Panc1 (cell line): ENCODE data around the gene CDC23. TPM values are rescaled to one million over a fixed set of nuclear protein-coding genes. Genes with fewer than 3 reads are reported as not detected.

Experiments used
- ATAC-seq: fragments of 200-7000 bp; cut with Tn5 transposase; 2 replicates; pipeline ENCODE4 v1.9.1; 2020; ENCODE audit warnings: mild to moderate bottlenecking, moderate library complexity
- BruUV-seq: library from RNA; stranded (reverse); fragments of 400-500 nt; replicated peaks from 2 replicates; lab custom pipeline; 2021; lab: Mats Ljungman, UMichigan
- CTCF ChIA-PET: fragments of 300-600 bp; sonication (Branson Sonifier 250); formaldehyde crosslinking; loops from one replicate; lab custom pipeline; 2022; ENCODE audit warnings: antibody characterized with exemption; lab: Charles Lee
- POLR2A ChIA-PET: fragments of 300-600 bp; sonication (Branson Sonifier 250); formaldehyde crosslinking; loops from one replicate; lab custom pipeline; 2022; ENCODE audit warnings: antibody characterized with exemption; lab: Charles Lee
- DNase-seq: peaks from one replicate; pipeline ENCODE4 v3.0.0-alpha.2; 2010; ENCODE audit warnings: low read depth, low spot score
- H3K27ac ChIP-seq: 2 replicates; pipeline ENCODE4 v1.5.1; 2011; ENCODE audit warnings: mild to moderate bottlenecking, low read length, inconsistent platforms
- H3K27me3 ChIP-seq: fragments of 200-500 bp; sonication (Bioruptor generic); 2 replicates; pipeline ENCODE4 v1.6.0; 2014; ENCODE audit warnings: low read length, inconsistent platforms; ENCODE audit not compliant: control insufficient read depth, insufficient read depth
- H3K36me3 ChIP-seq: fragments of 200-500 bp; sonication (Bioruptor generic); 2 replicates; pipeline ENCODE4 v1.5.1; 2014; ENCODE audit warnings: inconsistent platforms, mild to moderate bottlenecking, low read length, moderate library complexity; ENCODE audit not compliant: control insufficient read depth, insufficient read depth
- H3K4me1 ChIP-seq: 2 replicates; pipeline ENCODE4 v1.5.1; 2011; ENCODE audit warnings: inconsistent platforms, mild to moderate bottlenecking, low read length, moderate library complexity; ENCODE audit not compliant: control insufficient read depth, insufficient read depth
- H3K4me3 ChIP-seq, 2 experiments: 2 replicates each; pipeline ENCODE4 v1.5.1; 2011 to 2012; ENCODE audit warnings: low read depth in 2 of 2, low read length in 2 of 2, mild to moderate bottlenecking in 2 of 2, inconsistent platforms in 1 of 2, moderate library complexity in 1 of 2
- H3K9me3 ChIP-seq: fragments of 200-500 bp; sonication (Bioruptor generic); 2 replicates; pipeline ENCODE4 v1.5.1; 2014; ENCODE audit warnings: low read depth, mild to moderate bottlenecking, inconsistent platforms, low read length, moderate library complexity; ENCODE audit not compliant: control insufficient read depth, insufficient read depth
- CTCF ChIP-seq: fragments of 450-650 bp; IDR thresholded peaks from 2 replicates; pipeline ENCODE4 v1.5.1; 2017; ENCODE audit warnings: mild to moderate bottlenecking
- POLR2AphosphoS5 ChIP-seq: IDR thresholded peaks from 2 replicates; pipeline ENCODE4 v1.6.1; 2012; ENCODE audit warnings: mild to moderate bottlenecking, low read depth, low read length, moderate library complexity
- REST ChIP-seq, 2 experiments: IDR thresholded peaks; 2 replicates each; pipeline ENCODE4 v1.6.1; 2011 to 2012; ENCODE audit warnings: low read depth in 2 of 2, control low read depth in 1 of 2, low read length in 1 of 2, mild to moderate bottlenecking in 1 of 2, moderate library complexity in 1 of 2; ENCODE audit not compliant: insufficient read depth in 1 of 2
- SIN3A ChIP-seq: IDR thresholded peaks from 2 replicates; pipeline ENCODE4 v1.6.1; 2012; ENCODE audit warnings: low read depth, mild to moderate bottlenecking, low read length, moderate library complexity, borderline replicate concordance; ENCODE audit not compliant: insufficient read depth
- TCF7L2 ChIP-seq: IDR thresholded peaks from 2 replicates; pipeline ENCODE4 v1.6.1; 2011; ENCODE audit warnings: mild to moderate bottlenecking, low read depth, low read length, inconsistent platforms
- in situ Hi-C: cut with HindIII; loops from 2 replicates; pipeline ENCODE4 v1.10.0; 2016; ENCODE audit warnings: low sequenced_read_pairs, low pct_unique_long_range_greater_than_20kb
- intact Hi-C: fragments of 100-400 bp; cut with micrococcal nuclease; formaldehyde crosslinking; loops from one replicate; pipeline ENCODE4 v1.10.0; 2022; ENCODE audit not compliant: unreplicated experiment
- total RNA-seq: library from RNA; stranded (reverse); gene quantifications from one replicate; pipeline ENCODE4 v1.2.1, GENCODE V29; 2021; ENCODE audit not compliant: unreplicated experiment

The CDC23 gene
- total RNA-seq, 1 experiment from 2014 or later = 44.7 TPM

- intact Hi-C loops (no loop called here), in situ Hi-C loops (no loop called here)
- peaks cover 10% of the 10 kb centered on the region for H3K27me3 ChIP-seq
- no peaks in the 10 kb centered on the region for H3K36me3 ChIP-seq
- ATAC-seq (peak; percentile 86), DNase-seq (no peak)
- H3K27ac ChIP-seq = peak overlapping the region; percentile 39
- H3K4me1 ChIP-seq = peaks cover 6% of the 10 kb centered on the region
- TF ChIP-seq REST (IDR thresholded peaks at IDR 0.05; ENCODE audit: insufficient read depth in 1 of 2, low read depth in 2 of 2, low read length in 1 of 2) = no peak
- no peak for TF ChIP-seq TCF7L2
- no peak for TF ChIP-seq SIN3A
- no peak for TF ChIP-seq CTCF
- no peak for TF ChIP-seq POLR2AphosphoS5
- CTCF ChIA-PET = interaction anchor here (0.5 to 0.6 kb wide), 2 partner anchors 41 to 215 kb away, joined by 4 to 15 read pairs; no protein-coding TSS in a partner anchor
- H3K9me3 ChIP-seq = no peaks in the 10 kb centered on the region
- BruUV-seq = no TSS peak
- H3K4me3 ChIP-seq = peak overlapping the region; percentile 44 to 60
- POLR2A ChIA-PET = interaction anchor here (0.6 to 0.7 kb wide), 2 partner anchors 23 to 34 kb away, joined by 3 to 4 read pairs; no protein-coding TSS in a partner anchor
Observed at GRCh38 chr5:138241688-138242571, 28.8 kb upstream of the CDC23 start.

GRCh38 chr5:138240650-138241385, 27.7 kb upstream of the CDC23 start:
- BruUV-seq = no TSS peak
- Histone ChIP-seq H3K9me3 (no peaks in the 10 kb centered on the region), H3K4me1 (peaks cover 6% of the 10 kb centered on the region), H3K4me3 (no peak overlapping the region), H3K36me3 (no peaks in the 10 kb centered on the region), H3K27me3 (peaks cover 10% of the 10 kb centered on the region), H3K27ac (no peak overlapping the region)
- in situ Hi-C loops = no loop called here
- TF ChIP-seq REST (IDR thresholded peaks at IDR 0.05; ENCODE audit: insufficient read depth in 1 of 2, low read depth in 2 of 2, low read length in 1 of 2) = no peak
- TF ChIP-seq CTCF = no peak
- TF ChIP-seq SIN3A = no peak
- no peak for TF ChIP-seq TCF7L2
- TF ChIP-seq POLR2AphosphoS5 = no peak
- intact Hi-C loops = no loop called here
- ATAC-seq (no peak), DNase-seq (no peak)
- POLR2A ChIA-PET = no interaction called here
- CTCF ChIA-PET = interaction anchor here (0.6 kb wide), 1 partner anchor 27 kb away, joined by 6 read pairs; no protein-coding TSS in a partner anchor
